Measurements from ENCODE around the gene TANGO6.

TANGO6 gene

GRCh38 chr16:69064124-69064763 lies 220.9 kb downstream of the TANGO6 start:
- DNase-seq = no peak

- DNase-seq = no peak
These were observed 221.5 kb downstream of the TANGO6 start for GRCh38 chr16:69064764-69065313.

GRCh38 chr16:69069504-69069903 lies 226.2 kb downstream of the TANGO6 start:
- DNase-seq = no peak

GRCh38 chr16:69071036-69071435 lies 227.7 kb downstream of the TANGO6 start:
- no peak for DNase-seq

- no peak for DNase-seq
These were observed 229.3 kb downstream of the TANGO6 start for GRCh38 chr16:69072640-69072974.

GRCh38 chr16:69073181-69073702 lies 229.9 kb downstream of the TANGO6 start:
- no peak for DNase-seq

- no peak for DNase-seq
These were observed 233.9 kb downstream of the TANGO6 start for GRCh38 chr16:69077251-69077650.

- DNase-seq = no peak
These were observed 234.7 kb downstream of the TANGO6 start for GRCh38 chr16:69078073-69078472.

GRCh38 chr16:69079697-69080096 lies 236.4 kb downstream of the TANGO6 start:
- DNase-seq = no peak

- DNase-seq = no peak
These were observed 240.1 kb downstream of the TANGO6 start for GRCh38 chr16:69083306-69083941.

GRCh38 chr16:69084289-69084688 lies 241.0 kb downstream of the TANGO6 start:
- DNase-seq = no peak

GRCh38 chr16:69085032-69085695 lies 241.8 kb downstream of the TANGO6 start:
- no peak for DNase-seq

GRCh38 chr16:69087161-69087581 lies 243.8 kb downstream of the TANGO6 start:
- no peak for DNase-seq

- no peak for DNase-seq
These were observed 245.4 kb downstream of the TANGO6 start for GRCh38 chr16:69088684-69089083.

GRCh38 chr16:69089091-69089910 lies 246.0 kb downstream of the TANGO6 start:
- DNase-seq = no peak

- no peak for DNase-seq
These were observed 250.6 kb downstream of the TANGO6 start for GRCh38 chr16:69093974-69094373.

GRCh38 chr16:69094501-69094900 lies 251.2 kb downstream of the TANGO6 start:
- DNase-seq = no peak

- DNase-seq = no peak
These were observed 251.9 kb downstream of the TANGO6 start for GRCh38 chr16:69095193-69095592.

GRCh38 chr16:69100071-69100691 lies 256.9 kb downstream of the TANGO6 start:
- DNase-seq = no peak

- DNase-seq = peak in 1 of 2 donors; percentile 17
These were observed 262.4 kb downstream of the TANGO6 start, which contains the start of gene HAS3 for GRCh38 chr16:69105501-69106361. TSS of gene HAS3 (plus strand) at chr16:69105653. CDS start at chr16:69109396, 3,743 bp downstream.

All from CD4-positive, alpha-beta T cell treated with Interferon alpha-2 for 1 hour (primary cell).